Measurements from ENCODE around the gene GCM1.
"Not testable (repeated sequence)": the region's sequence is repeated elsewhere in the genome, so short reads cannot be mapped to it uniquely, and the experiment has no call there.

The GCM1 gene

GRCh38 chr6:53148684-53149083 is at the start of gene GCM1:
Gene GCM1, minus strand, starts transcription at chr6:53148841. Its CDS starts 3,209 bp downstream, at chr6:53145632.
- DNase-seq: no peak

GRCh38 chr6:53197553-53197952 is 48.9 kb upstream of the GCM1 start:
- no peak for DNase-seq

- DNase-seq: no peak
Measured at GRCh38 chr6:53195048-53195447, 46.4 kb upstream of the GCM1 start.

- DNase-seq: no peak
Measured at GRCh38 chr6:53192682-53193188, 44.1 kb upstream of the GCM1 start.

GRCh38 chr6:53189554-53189953 is 40.9 kb upstream of the GCM1 start:
- no peak for DNase-seq

GRCh38 chr6:53188833-53189232 is 40.2 kb upstream of the GCM1 start:
- no peak for DNase-seq

- DNase-seq: no peak
Measured at GRCh38 chr6:53180678-53181077, 32.0 kb upstream of the GCM1 start.

GRCh38 chr6:53179961-53180651 is 31.5 kb upstream of the GCM1 start:
- peak; percentile 24 for DNase-seq

- no peak for DNase-seq
Measured at GRCh38 chr6:53178837-53179432, 30.3 kb upstream of the GCM1 start.

- no peak for DNase-seq
Measured at GRCh38 chr6:53175027-53175426, 26.4 kb upstream of the GCM1 start.

- DNase-seq: no peak
Measured at GRCh38 chr6:53172468-53172803, 23.8 kb upstream of the GCM1 start.

GRCh38 chr6:53171605-53172467 is 23.2 kb upstream of the GCM1 start:
- peak; percentile 92 for DNase-seq

GRCh38 chr6:53168516-53169267 is 20.1 kb upstream of the GCM1 start:
- no peak for DNase-seq

- no peak for DNase-seq
Measured at GRCh38 chr6:53165293-53165692, 16.7 kb upstream of the GCM1 start.

- DNase-seq: no peak
Measured at GRCh38 chr6:53162606-53163005, 14.0 kb upstream of the GCM1 start.

- DNase-seq: no peak
Measured at GRCh38 chr6:53161481-53162009, 12.9 kb upstream of the GCM1 start.

- no peak for DNase-seq
Measured at GRCh38 chr6:53159558-53159957, 10.9 kb upstream of the GCM1 start.

GRCh38 chr6:53158076-53158475 is 9.4 kb upstream of the GCM1 start:
- DNase-seq: not testable (repeated sequence)

- DNase-seq: not testable (repeated sequence)
Measured at GRCh38 chr6:53155279-53155678, 6.6 kb upstream of the GCM1 start.

GRCh38 chr6:53154794-53155193 is 6.2 kb upstream of the GCM1 start:
- no peak for DNase-seq

GRCh38 chr6:53154071-53154470 is 5.4 kb upstream of the GCM1 start:
- DNase-seq: no peak

GRCh38 chr6:53152576-53152975 is 3.9 kb upstream of the GCM1 start:
- no peak for DNase-seq

- no peak for DNase-seq
Measured at GRCh38 chr6:53151676-53152075, 3.0 kb upstream of the GCM1 start.

Measured in activated CD4-positive, alpha-beta T cell treated with anti-CD3 and anti-CD28 coated beads, Interleukin-2, amount 50 U/mL, for 1 hour (primary cell).